Measurements from ENCODE around the gene SLC25A41.
"Not testable (repeated sequence)": the region's sequence is repeated elsewhere in the genome, so short reads cannot be mapped to it uniquely, and the experiment has no call there.

SLC25A41 gene

GRCh38 chr19:6412447-6413091 lies 21.0 kb downstream of the SLC25A41 start:
- Mint-ChIP-seq H3K27me3 (no peaks in the 10 kb centered on the region), H3K4me3 (no peak overlapping the region), H3K36me3 (ENCODE audit: low read depth) (peaks cover 40% of the 10 kb centered on the region), H3K9me3 (no peaks in the 10 kb centered on the region), H3K4me1 (ENCODE audit: low read depth) (no peaks in the 10 kb centered on the region), H3K27ac (no peak overlapping the region)

GRCh38 chr19:6412061-6412446 lies 21.5 kb downstream of the SLC25A41 start:
- Mint-ChIP-seq H3K27me3 (no peaks in the 10 kb centered on the region), H3K4me1 (ENCODE audit: low read depth) (no peaks in the 10 kb centered on the region), H3K4me3 (no peak overlapping the region), H3K36me3 (ENCODE audit: low read depth) (peaks cover 35% of the 10 kb centered on the region), H3K9me3 (no peaks in the 10 kb centered on the region), H3K27ac (no peak overlapping the region)

- peaks cover 17% of the 10 kb centered on the region for H3K36me3 Mint-ChIP-seq (ENCODE audit: low read depth)
- no peaks in the 10 kb centered on the region for H3K27me3 Mint-ChIP-seq
- no peaks in the 10 kb centered on the region for H3K9me3 Mint-ChIP-seq
- no peak overlapping the region for H3K27ac Mint-ChIP-seq
- H3K4me3 Mint-ChIP-seq: no peak overlapping the region
- no peaks in the 10 kb centered on the region for H3K4me1 Mint-ChIP-seq (ENCODE audit: low read depth)
Observed at GRCh38 chr19:6409346-6409745, 24.2 kb downstream of the SLC25A41 start.

- no peaks in the 10 kb centered on the region for H3K36me3 Mint-ChIP-seq (ENCODE audit: low read depth)
- no peaks in the 10 kb centered on the region for H3K27me3 Mint-ChIP-seq
- no peak overlapping the region for H3K27ac Mint-ChIP-seq
- H3K9me3 Mint-ChIP-seq: no peaks in the 10 kb centered on the region
- no peak overlapping the region for H3K4me3 Mint-ChIP-seq
- H3K4me1 Mint-ChIP-seq (ENCODE audit: low read depth): no peaks in the 10 kb centered on the region
Observed at GRCh38 chr19:6406401-6406800, 27.2 kb downstream of the SLC25A41 start.

GRCh38 chr19:6402837-6403608 lies 30.5 kb downstream of the SLC25A41 start:
- Mint-ChIP-seq H3K9me3 (no peaks in the 10 kb centered on the region), H3K4me1 (ENCODE audit: low read depth) (no peaks in the 10 kb centered on the region), H3K27me3 (no peaks in the 10 kb centered on the region), H3K36me3 (ENCODE audit: low read depth) (no peaks in the 10 kb centered on the region), H3K27ac (no peak overlapping the region), H3K4me3 (no peak overlapping the region)

GRCh38 chr19:6402058-6402457 lies 31.5 kb downstream of the SLC25A41 start:
- no peak overlapping the region for H3K27ac Mint-ChIP-seq

GRCh38 chr19:6400062-6400944 lies 33.3 kb downstream of the SLC25A41 start:
- not testable (repeated sequence) for H3K4me1 Mint-ChIP-seq (ENCODE audit: low read depth); H3K9me3 Mint-ChIP-seq; H3K4me3 Mint-ChIP-seq; H3K27ac Mint-ChIP-seq; H3K36me3 Mint-ChIP-seq (ENCODE audit: low read depth); H3K27me3 Mint-ChIP-seq

More at GRCh38 chr19:6402058-6402457, 31.5 kb downstream of the SLC25A41 start:
- no peaks in the 10 kb centered on the region for H3K27me3 Mint-ChIP-seq
- H3K4me3 Mint-ChIP-seq: no peak overlapping the region
- no peaks in the 10 kb centered on the region for H3K36me3 Mint-ChIP-seq (ENCODE audit: low read depth)
- no peaks in the 10 kb centered on the region for H3K9me3 Mint-ChIP-seq
- no peaks in the 10 kb centered on the region for H3K4me1 Mint-ChIP-seq (ENCODE audit: low read depth)

- Mint-ChIP-seq H3K4me3 (no peak overlapping the region), H3K36me3 (ENCODE audit: low read depth) (peaks cover 6% of the 10 kb centered on the region), H3K4me1 (ENCODE audit: low read depth) (peaks cover 20% of the 10 kb centered on the region), H3K27ac (no peak overlapping the region), H3K27me3 (no peaks in the 10 kb centered on the region), H3K9me3 (no peaks in the 10 kb centered on the region)
Observed at GRCh38 chr19:6396305-6396704, 37.3 kb downstream of the SLC25A41 start.

- Mint-ChIP-seq H3K4me1 (ENCODE audit: low read depth) (peaks cover 25% of the 10 kb centered on the region), H3K36me3 (ENCODE audit: low read depth) (peaks cover 12% of the 10 kb centered on the region), H3K27me3 (no peaks in the 10 kb centered on the region), H3K27ac (peak overlapping the region; percentile 58), H3K9me3 (no peaks in the 10 kb centered on the region), H3K4me3 (no peak overlapping the region)
Observed at GRCh38 chr19:6394831-6395230, 38.7 kb downstream of the SLC25A41 start.

- no peaks in the 10 kb centered on the region for H3K9me3 Mint-ChIP-seq
- peaks cover 18% of the 10 kb centered on the region for H3K36me3 Mint-ChIP-seq (ENCODE audit: low read depth)
- H3K4me3 Mint-ChIP-seq: peak overlapping the region; percentile 90
- no peaks in the 10 kb centered on the region for H3K27me3 Mint-ChIP-seq
- H3K27ac Mint-ChIP-seq: peak overlapping the region; percentile 96
- peaks cover 25% of the 10 kb centered on the region for H3K4me1 Mint-ChIP-seq (ENCODE audit: low read depth)
Observed at GRCh38 chr19:6393983-6394412, 39.6 kb downstream of the SLC25A41 start.

- no peaks in the 10 kb centered on the region for H3K9me3 Mint-ChIP-seq
- peak within 1 kb of the TSS; percentile 90 for H3K4me3 Mint-ChIP-seq
- no peaks in the 10 kb centered on the region for H3K27me3 Mint-ChIP-seq
- peak within 1 kb of the TSS; percentile 96 for H3K27ac Mint-ChIP-seq
- peaks cover 25% of the 10 kb centered on the region for H3K4me1 Mint-ChIP-seq (ENCODE audit: low read depth)
- peaks cover 20% of the 10 kb centered on the region for H3K36me3 Mint-ChIP-seq (ENCODE audit: low read depth)
Observed at GRCh38 chr19:6393074-6393982, 40.2 kb downstream of the SLC25A41 start, which contains the start of gene GTF2F1. Gene GTF2F1 (minus strand): TSS chr19:6393164. CDS start chr19:6392995, 169 bp downstream.

GRCh38 chr19:6392221-6393073 lies 41.1 kb downstream of the SLC25A41 start:
- Mint-ChIP-seq H3K27ac (peak overlapping the region; percentile 96), H3K4me3 (peak overlapping the region; percentile 90), H3K4me1 (ENCODE audit: low read depth) (peaks cover 25% of the 10 kb centered on the region), H3K36me3 (ENCODE audit: low read depth) (peaks cover 23% of the 10 kb centered on the region), H3K27me3 (no peaks in the 10 kb centered on the region), H3K9me3 (no peaks in the 10 kb centered on the region)

GRCh38 chr19:6387372-6387771 lies 46.2 kb downstream of the SLC25A41 start:
- H3K27ac Mint-ChIP-seq: no peak overlapping the region
- no peaks in the 10 kb centered on the region for H3K27me3 Mint-ChIP-seq
- H3K36me3 Mint-ChIP-seq (ENCODE audit: low read depth): peaks cover 45% of the 10 kb centered on the region
- no peaks in the 10 kb centered on the region for H3K9me3 Mint-ChIP-seq
- H3K4me1 Mint-ChIP-seq (ENCODE audit: low read depth): peaks cover 14% of the 10 kb centered on the region
- H3K4me3 Mint-ChIP-seq: no peak overlapping the region

All from stimulated activated naive CD8-positive, alpha-beta T cell treated with anti-CD3 and anti-CD28 coated beads, Interleukin-15, Interleukin-2, amounts not matched to agents 100 ng/mL and 50 ng/mL, for 24 hours (primary cell).